ENCODE data around the gene DCC. TPM values are rescaled to one million over a fixed set of nuclear protein-coding genes. Genes with fewer than 3 reads are reported as not detected.

DCC gene
- polyA plus RNA-seq, 1 donor (not counting 4 experiments of a cell fraction or from before 2014, with no cell fraction given): not detected

DNA sequence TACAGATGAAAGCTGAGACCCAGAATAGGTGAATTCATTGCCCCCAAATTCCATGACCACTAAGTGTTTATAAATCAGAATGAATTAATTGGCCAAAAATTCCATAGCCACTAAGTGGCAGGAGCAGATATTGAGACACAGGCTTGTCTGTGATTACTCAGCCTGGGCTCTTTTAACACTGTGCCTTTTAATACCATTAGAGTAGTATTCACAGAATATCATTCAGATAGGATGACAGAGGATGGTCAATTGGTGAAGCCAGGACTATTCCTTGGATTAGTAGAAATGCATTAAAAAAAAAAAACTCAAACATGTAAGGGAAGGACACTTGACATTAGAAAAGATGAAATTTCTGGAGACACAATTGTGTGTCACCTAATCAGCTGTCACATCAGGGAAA is 698.6 kb downstream of the DCC start:
- Histone ChIP-seq H3K4me2 (ENCODE audit: control insufficient read depth, extremely low read depth, insufficient read depth, low read depth, low read length) (no peak overlapping the region), H3K9me1 (ENCODE audit: control insufficient read depth, extremely low read depth, insufficient read depth, low read length) (no peaks in the 10 kb centered on the region), H3K79me2 (ENCODE audit: control insufficient read depth, insufficient read depth, low read length) (no peaks in the 10 kb centered on the region), H3K4me3 (ENCODE audit: control insufficient read depth in 2 of 3, extremely low read depth in 1 of 3, insufficient read depth in 2 of 3, low read depth in 1 of 3, low read length in 3 of 3) (no peak overlapping the region), H3K27ac (ENCODE audit: control insufficient read depth, insufficient read depth, low read length) (no peak overlapping the region), H3K4me1 (ENCODE audit: control insufficient read depth, extremely low read depth, insufficient read depth, low read length) (no peaks in the 10 kb centered on the region), H2AFZ (ENCODE audit: control insufficient read depth, low read length) (no peak overlapping the region), H3K9ac (ENCODE audit: control insufficient read depth, extremely low read depth, insufficient read depth, low read length) (no peak overlapping the region), H3K36me3 (ENCODE audit: control insufficient read depth in 2 of 2, extremely low read depth in 1 of 2, insufficient read depth in 2 of 2, low read length in 2 of 2) (no peaks in the 10 kb centered on the region), H3K27me3 (ENCODE audit: control insufficient read depth, extremely low read depth, insufficient read depth, low read length) (no peaks in the 10 kb centered on the region), H3K9me3 (ENCODE audit: control insufficient read depth, low read depth, low read length) (no peaks in the 10 kb centered on the region), H4K20me1 (ENCODE audit: control insufficient read depth, extremely low read depth, insufficient read depth, low read length) (no peaks in the 10 kb centered on the region)
- FAIRE-seq (no peak), DNase-seq (ENCODE audit: low read depth, low spot score) (no peak)
- dilution Hi-C loops (cut with MboI; ENCODE audit: extremely low pct_ligation_motif_present, low sequenced_read_pairs): no loop called here
- TF ChIP-seq, protein P1, sequence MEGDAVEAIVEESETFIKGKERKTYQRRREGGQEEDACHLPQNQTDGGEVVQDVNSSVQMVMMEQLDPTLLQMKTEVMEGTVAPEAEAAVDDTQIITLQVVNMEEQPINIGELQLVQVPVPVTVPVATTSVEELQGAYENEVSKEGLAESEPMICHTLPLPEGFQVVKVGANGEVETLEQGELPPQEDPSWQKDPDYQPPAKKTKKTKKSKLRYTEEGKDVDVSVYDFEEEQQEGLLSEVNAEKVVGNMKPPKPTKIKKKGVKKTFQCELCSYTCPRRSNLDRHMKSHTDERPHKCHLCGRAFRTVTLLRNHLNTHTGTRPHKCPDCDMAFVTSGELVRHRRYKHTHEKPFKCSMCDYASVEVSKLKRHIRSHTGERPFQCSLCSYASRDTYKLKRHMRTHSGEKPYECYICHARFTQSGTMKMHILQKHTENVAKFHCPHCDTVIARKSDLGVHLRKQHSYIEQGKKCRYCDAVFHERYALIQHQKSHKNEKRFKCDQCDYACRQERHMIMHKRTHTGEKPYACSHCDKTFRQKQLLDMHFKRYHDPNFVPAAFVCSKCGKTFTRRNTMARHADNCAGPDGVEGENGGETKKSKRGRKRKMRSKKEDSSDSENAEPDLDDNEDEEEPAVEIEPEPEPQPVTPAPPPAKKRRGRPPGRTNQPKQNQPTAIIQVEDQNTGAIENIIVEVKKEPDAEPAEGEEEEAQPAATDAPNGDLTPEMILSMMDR (optimal IDR thresholded peaks at IDR 0.05 in 1 of 3, IDR thresholded peaks at IDR 0.05 in 1 of 3, conservative IDR thresholded peaks at IDR 0.05 in 1 of 3; ENCODE audit: extremely low read depth in 1 of 3, insufficient read depth in 2 of 3, low read length in 3 of 3): no peak
- no peak for TF ChIP-seq EZH2 (IDR thresholded peaks at IDR 0.05; ENCODE audit: low read length)

DNA sequence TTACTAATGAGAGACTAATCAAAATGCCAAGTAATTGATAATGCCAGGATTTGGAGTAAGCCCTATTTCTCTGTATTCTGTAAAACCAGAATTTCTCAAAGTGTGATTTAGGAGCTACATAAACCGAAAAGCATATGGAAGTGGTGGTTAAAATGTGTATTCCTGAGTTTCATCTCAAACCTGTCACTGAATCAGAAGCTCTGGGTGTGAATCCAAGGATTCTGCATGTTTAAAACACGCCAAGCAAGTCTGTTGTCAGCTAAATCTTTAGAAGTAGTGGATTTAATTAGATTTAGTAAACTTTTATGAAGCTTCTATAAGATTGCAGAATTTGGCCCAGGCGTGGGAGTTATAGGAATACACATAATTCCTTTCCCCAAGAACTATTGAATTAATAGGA is 700.3 kb downstream of the DCC start:
- H3K79me2 ChIP-seq (ENCODE audit: control insufficient read depth, insufficient read depth, low read length): no peaks in the 10 kb centered on the region
- no peak overlapping the region for H3K9ac ChIP-seq (ENCODE audit: control insufficient read depth, extremely low read depth, insufficient read depth, low read length)
- no peaks in the 10 kb centered on the region for H3K9me3 ChIP-seq (ENCODE audit: control insufficient read depth, low read depth, low read length)
- TF ChIP-seq, protein P1 (optimal IDR thresholded peaks at IDR 0.05 in 1 of 3, IDR thresholded peaks at IDR 0.05 in 1 of 3, conservative IDR thresholded peaks at IDR 0.05 in 1 of 3; ENCODE audit: extremely low read depth in 1 of 3, insufficient read depth in 2 of 3, low read length in 3 of 3): no peak
- no peak for TF ChIP-seq EZH2 (IDR thresholded peaks at IDR 0.05; ENCODE audit: low read length)
- no peaks in the 10 kb centered on the region for H3K36me3 ChIP-seq (ENCODE audit: control insufficient read depth in 2 of 2, extremely low read depth in 1 of 2, insufficient read depth in 2 of 2, low read length in 2 of 2)
- H3K9me1 ChIP-seq (ENCODE audit: control insufficient read depth, extremely low read depth, insufficient read depth, low read length): no peaks in the 10 kb centered on the region
- no peak overlapping the region for H3K27ac ChIP-seq (ENCODE audit: control insufficient read depth, insufficient read depth, low read length)
- DNase-seq (ENCODE audit: low read depth, low spot score) (no peak), FAIRE-seq (no peak)
- H4K20me1 ChIP-seq (ENCODE audit: control insufficient read depth, extremely low read depth, insufficient read depth, low read length): no peaks in the 10 kb centered on the region
- H3K4me2 ChIP-seq (ENCODE audit: control insufficient read depth, extremely low read depth, insufficient read depth, low read depth, low read length): no peak overlapping the region
- no peaks in the 10 kb centered on the region for H3K27me3 ChIP-seq (ENCODE audit: control insufficient read depth, extremely low read depth, insufficient read depth, low read length)
- no peak overlapping the region for H3K4me3 ChIP-seq (ENCODE audit: control insufficient read depth in 2 of 3, extremely low read depth in 1 of 3, insufficient read depth in 2 of 3, low read depth in 1 of 3, low read length in 3 of 3)
- H3K4me1 ChIP-seq (ENCODE audit: control insufficient read depth, extremely low read depth, insufficient read depth, low read length): no peaks in the 10 kb centered on the region
- dilution Hi-C loops (cut with MboI; ENCODE audit: extremely low pct_ligation_motif_present, low sequenced_read_pairs): no loop called here
- H2AFZ ChIP-seq (ENCODE audit: control insufficient read depth, low read length): no peak overlapping the region

Data from keratinocyte (primary cell).